Measurements from ENCODE around the gene EIPR1. TPM values are rescaled to one million over a fixed set of nuclear protein-coding genes. Genes with fewer than 3 reads are reported as not detected.

Gene EIPR1
- total and polyA plus RNA-seq, 4 donors: 12.0 to 26.8 (median 23.4) TPM

DNA sequence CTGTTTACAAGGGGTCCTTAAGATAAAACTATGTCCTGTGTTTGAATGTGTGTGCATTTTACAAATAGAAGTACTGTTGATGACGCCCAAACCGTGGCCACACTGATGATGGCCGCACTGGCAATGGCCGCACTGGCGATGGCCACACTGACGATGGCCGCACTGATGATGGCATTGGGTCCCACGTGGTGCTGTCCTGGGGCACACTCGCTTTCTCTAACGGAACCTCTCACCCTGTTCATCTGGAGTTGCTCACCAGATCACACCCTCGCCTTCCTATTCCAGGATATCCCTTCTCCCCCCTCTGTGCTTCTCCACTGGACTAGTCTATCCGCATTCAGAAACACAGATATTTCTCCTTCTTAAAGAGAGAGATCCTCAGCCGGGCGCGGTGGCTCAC is 192.4 kb downstream of the EIPR1 start:
- Histone ChIP-seq H3K9ac (ENCODE audit: insufficient read depth in 1 of 2, low read length in 2 of 2) (no peak overlapping the region), H3K27ac (ENCODE audit: low read depth in 1 of 2, low read length in 1 of 2) (no peak overlapping the region), H3K36me3 (ENCODE audit: control insufficient read depth in 4 of 4, insufficient read depth in 4 of 4, low read length in 4 of 4) (peaks cover 0 to 31% (median under 1%) of the 10 kb centered on the region in 4 donors), H3K4me3 (no peak overlapping the region), H3K27me3 (ENCODE audit: control insufficient read depth in 3 of 3, insufficient read depth in 3 of 3, low read length in 2 of 3) (no peaks in the 10 kb centered on the region), H3K4me1 (ENCODE audit: control insufficient read depth in 5 of 5, insufficient read depth in 5 of 5, low read length in 5 of 5) (peaks cover 0 to 2% (median 0%) of the 10 kb centered on the region in 5 donors), H3K9me3 (ENCODE audit: control insufficient read depth in 4 of 4, insufficient read depth in 3 of 4, low read length in 3 of 4) (peaks cover 0 to 4% (median 1%) of the 10 kb centered on the region in 4 donors)
- DNase-seq (no peak), ATAC-seq (ENCODE audit: insufficient read depth, low FRiP score) (no peak)
- WGBS, 2 donors: 91 to 95% methylated on average over 15 of the region's 15 CpGs
- TF ChIP-seq, protein P1, sequence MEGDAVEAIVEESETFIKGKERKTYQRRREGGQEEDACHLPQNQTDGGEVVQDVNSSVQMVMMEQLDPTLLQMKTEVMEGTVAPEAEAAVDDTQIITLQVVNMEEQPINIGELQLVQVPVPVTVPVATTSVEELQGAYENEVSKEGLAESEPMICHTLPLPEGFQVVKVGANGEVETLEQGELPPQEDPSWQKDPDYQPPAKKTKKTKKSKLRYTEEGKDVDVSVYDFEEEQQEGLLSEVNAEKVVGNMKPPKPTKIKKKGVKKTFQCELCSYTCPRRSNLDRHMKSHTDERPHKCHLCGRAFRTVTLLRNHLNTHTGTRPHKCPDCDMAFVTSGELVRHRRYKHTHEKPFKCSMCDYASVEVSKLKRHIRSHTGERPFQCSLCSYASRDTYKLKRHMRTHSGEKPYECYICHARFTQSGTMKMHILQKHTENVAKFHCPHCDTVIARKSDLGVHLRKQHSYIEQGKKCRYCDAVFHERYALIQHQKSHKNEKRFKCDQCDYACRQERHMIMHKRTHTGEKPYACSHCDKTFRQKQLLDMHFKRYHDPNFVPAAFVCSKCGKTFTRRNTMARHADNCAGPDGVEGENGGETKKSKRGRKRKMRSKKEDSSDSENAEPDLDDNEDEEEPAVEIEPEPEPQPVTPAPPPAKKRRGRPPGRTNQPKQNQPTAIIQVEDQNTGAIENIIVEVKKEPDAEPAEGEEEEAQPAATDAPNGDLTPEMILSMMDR (IDR thresholded peaks at IDR 0.05; ENCODE audit: control extremely low read depth, extremely low read depth): no peak

DNA sequence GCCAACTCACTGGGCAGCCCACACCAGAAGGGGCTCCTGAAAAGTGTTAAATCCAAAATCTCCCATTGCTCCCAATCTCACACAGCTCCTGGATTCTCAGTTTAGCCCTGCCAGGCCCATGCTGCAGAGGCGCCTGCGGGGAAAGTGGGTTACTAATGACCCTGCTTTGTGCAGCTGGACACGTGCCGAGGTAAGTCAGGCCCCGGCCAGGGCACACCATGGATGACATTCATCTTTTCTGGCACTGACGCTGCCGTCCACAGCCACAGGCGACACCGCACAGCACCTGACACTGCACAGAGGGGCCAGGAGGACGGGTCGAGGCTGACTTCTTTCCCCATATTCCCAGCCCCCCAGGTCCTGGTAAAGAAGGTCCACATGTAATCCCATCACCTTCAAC is 193.5 kb downstream of the EIPR1 start:
- TF ChIP-seq, protein P1 (IDR thresholded peaks at IDR 0.05; ENCODE audit: control extremely low read depth, extremely low read depth): no peak
- no peak for DNase-seq
- Histone ChIP-seq H3K27ac (ENCODE audit: low read depth in 1 of 2, low read length in 1 of 2) (no peak overlapping the region), H3K4me3 (no peak overlapping the region), H3K9me3 (ENCODE audit: control insufficient read depth in 4 of 4, insufficient read depth in 3 of 4, low read length in 3 of 4) (peaks cover 0 to 4% (median 1%) of the 10 kb centered on the region in 4 donors), H3K4me1 (ENCODE audit: control insufficient read depth in 5 of 5, insufficient read depth in 5 of 5, low read length in 5 of 5) (no peaks in the 10 kb centered on the region), H3K27me3 (ENCODE audit: control insufficient read depth in 3 of 3, insufficient read depth in 3 of 3, low read length in 2 of 3) (no peaks in the 10 kb centered on the region), H3K36me3 (ENCODE audit: control insufficient read depth in 4 of 4, insufficient read depth in 4 of 4, low read length in 4 of 4) (peaks cover 0 to 21% (median 0%) of the 10 kb centered on the region in 4 donors), H3K9ac (ENCODE audit: insufficient read depth in 1 of 2, low read length in 2 of 2) (no peak overlapping the region)
- 91 to 97% methylated on average over 11 of the region's 11 CpGs for WGBS, 2 donors
- no peak for ATAC-seq (ENCODE audit: insufficient read depth, low FRiP score)

DNA sequence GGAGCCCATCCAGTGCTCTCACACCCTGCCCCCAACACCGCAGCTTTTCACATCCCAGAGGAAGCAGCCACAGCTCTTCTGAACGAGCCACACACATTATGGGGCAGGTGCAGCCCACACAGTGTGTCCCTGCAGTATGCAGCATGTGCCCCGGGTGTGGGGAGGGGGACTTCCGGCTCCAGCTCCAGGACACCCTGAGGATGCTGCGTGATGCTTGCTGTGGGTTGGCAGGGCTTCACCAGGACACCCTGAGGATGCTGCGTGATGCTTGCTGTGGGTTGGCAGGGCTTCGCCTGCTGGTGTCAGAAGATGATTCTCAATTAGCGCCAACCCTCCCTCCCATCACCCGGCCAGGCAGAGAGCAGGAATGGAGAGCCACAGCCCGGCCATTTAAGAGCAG is 193.9 kb downstream of the EIPR1 start:
- Histone ChIP-seq H3K27me3 (ENCODE audit: control insufficient read depth in 3 of 3, insufficient read depth in 3 of 3, low read length in 2 of 3) (no peaks in the 10 kb centered on the region), H3K27ac (ENCODE audit: low read depth in 1 of 2, low read length in 1 of 2) (no peak overlapping the region), H3K4me1 (ENCODE audit: control insufficient read depth in 5 of 5, insufficient read depth in 5 of 5, low read length in 5 of 5) (no peaks in the 10 kb centered on the region), H3K4me3 (no peak overlapping the region), H3K9ac (ENCODE audit: insufficient read depth in 1 of 2, low read length in 2 of 2) (no peak overlapping the region), H3K9me3 (ENCODE audit: control insufficient read depth in 4 of 4, insufficient read depth in 3 of 4, low read length in 3 of 4) (peaks cover 0 to 4% (median 1%) of the 10 kb centered on the region in 4 donors), H3K36me3 (ENCODE audit: control insufficient read depth in 4 of 4, insufficient read depth in 4 of 4, low read length in 4 of 4) (peaks cover 0 to 18% (median 0%) of the 10 kb centered on the region in 4 donors)
- 95 to 96% methylated on average over 10 of the region's 10 CpGs for WGBS, 2 donors
- ATAC-seq (ENCODE audit: insufficient read depth, low FRiP score) (no peak), DNase-seq (no peak)
- TF ChIP-seq, protein P1 (IDR thresholded peaks at IDR 0.05; ENCODE audit: control extremely low read depth, extremely low read depth): no peak

DNA sequence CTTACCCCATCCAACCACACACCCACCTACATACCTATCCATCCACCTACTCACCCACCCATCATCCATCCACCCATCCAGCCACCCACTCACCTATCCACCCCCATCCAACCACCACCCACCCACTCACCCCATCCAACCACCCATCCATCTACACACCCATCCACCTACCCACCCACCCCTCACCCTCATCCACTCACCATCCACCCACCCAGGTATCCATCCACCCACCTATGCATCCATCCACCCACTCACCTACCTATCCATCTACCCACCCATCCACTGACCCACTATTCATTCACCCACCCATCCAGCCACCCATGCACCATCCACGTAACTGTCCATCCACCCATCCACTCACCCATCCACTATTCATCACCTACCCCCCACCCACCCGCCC is 194.8 kb downstream of the EIPR1 start:
- no peak overlapping the region for H3K9ac ChIP-seq (ENCODE audit: insufficient read depth in 1 of 2, low read length in 2 of 2)
- WGBS, 2 donors: 98 to 100% methylated on average over 2 of the region's 2 CpGs
- DNase-seq: no peak
- no peaks in the 10 kb centered on the region for H3K27me3 ChIP-seq (ENCODE audit: control insufficient read depth in 3 of 3, insufficient read depth in 3 of 3, low read length in 2 of 3)
- TF ChIP-seq, protein P1 (IDR thresholded peaks at IDR 0.05; ENCODE audit: control extremely low read depth, extremely low read depth): no peak
- ATAC-seq (ENCODE audit: insufficient read depth, low FRiP score): no peak
- H3K27ac ChIP-seq (ENCODE audit: low read depth in 1 of 2, low read length in 1 of 2): no peak overlapping the region
- H3K4me1 ChIP-seq (ENCODE audit: control insufficient read depth in 5 of 5, insufficient read depth in 5 of 5, low read length in 5 of 5): peaks cover 0 to 4% (median 0%) of the 10 kb centered on the region in 5 donors
- peaks cover 0 to 10% (median 0%) of the 10 kb centered on the region in 4 donors for H3K36me3 ChIP-seq (ENCODE audit: control insufficient read depth in 4 of 4, insufficient read depth in 4 of 4, low read length in 4 of 4)
- peaks cover 0 to 4% (median 1%) of the 10 kb centered on the region in 4 donors for H3K9me3 ChIP-seq (ENCODE audit: control insufficient read depth in 4 of 4, insufficient read depth in 3 of 4, low read length in 3 of 4)
- no peak overlapping the region for H3K4me3 ChIP-seq
